Endothelial cell of umbilical vein (primary cell): Measurements from ENCODE around the gene RNLS. TPM values are rescaled to one million over a fixed set of nuclear protein-coding genes. Genes with fewer than 3 reads are reported as not detected.
A peak's percentile ranks its signal among the peaks of the same experiment; 100 is the strongest.

Experiments used
- BruUV-seq: library from RNA; stranded (reverse); fragments of 400-500 nt; replicated peaks from 2 replicates; lab custom pipeline; 2021; lab: Mats Ljungman, UMichigan
- CTCF ChIA-PET: fragments of 300-600, 350-600 bp; sonication (Branson Sonifier 250); formaldehyde crosslinking; loops from one replicate; lab custom pipeline; 2021; ENCODE audit warnings: antibody characterized with exemption, inconsistent platforms; lab: Charles Lee
- POLR2A ChIA-PET: fragments of 300-600, 350-600 bp; sonication (Branson Sonifier 250); formaldehyde crosslinking; loops from one replicate; lab custom pipeline; 2021; ENCODE audit warnings: antibody characterized with exemption, inconsistent platforms; lab: Charles Lee
- DNase-seq: peaks from one replicate; pipeline ENCODE4 v3.0.0-alpha.2; 2011; ENCODE audit warnings: low read depth, low spot score
- FAIRE-seq: peaks from 2 replicates; lab custom pipeline; 2011; peaks lifted over from hg19 to GRCh38; lab: Jason Lieb, UNC
- H2AFZ ChIP-seq: 2 replicates; pipeline ENCODE4 v1.6.0; 2012; ENCODE audit warnings: low read depth, low read length, control low read depth, inconsistent platforms
- H3K27ac ChIP-seq: 2 replicates; pipeline ENCODE4 v1.5.1; 2011; ENCODE audit warnings: low read depth, mild to moderate bottlenecking, control low read depth, low read length, moderate library complexity; ENCODE audit not compliant: insufficient read depth
- H3K27me3 ChIP-seq, 2 experiments: 2 replicates each; pipeline versions ENCODE4 v1.6.0 to v1.6.1; 2011; ENCODE audit warnings: low read length in 2 of 2, mixed read lengths in 1 of 2; ENCODE audit not compliant: control insufficient read depth in 2 of 2, insufficient read depth in 2 of 2
- H3K36me3 ChIP-seq, 2 experiments: 2 replicates in 1 of 2; 3 replicates in 1 of 2; pipeline ENCODE4 v1.5.1; 2011; ENCODE audit warnings: low read length in 2 of 2, mild to moderate bottlenecking in 1 of 2, moderate library complexity in 1 of 2; ENCODE audit not compliant: control insufficient read depth in 2 of 2, insufficient read depth in 2 of 2; ENCODE audit errors: extremely low read depth in 1 of 2
- H3K4me1 ChIP-seq: 3 replicates; pipeline ENCODE4 v1.5.1; 2011; ENCODE audit warnings: mild to moderate bottlenecking, low read length; ENCODE audit not compliant: control insufficient read depth, insufficient read depth; ENCODE audit errors: extremely low read depth
- H3K4me2 ChIP-seq: 2 replicates; pipeline ENCODE4 v1.6.1; 2011; ENCODE audit warnings: low read length, control low read depth, mixed read lengths; ENCODE audit not compliant: insufficient read depth
- H3K4me3 ChIP-seq, 3 experiments: fragments of 200-600 bp in 1 of 3; sonication (generic), shearing (Covaris generic) in 1 of 3; replicated peaks in 1 of 3; 2 replicates each; pipeline ENCODE4 v1.5.1; 2011 to 2016; ENCODE audit warnings: control low read depth in 3 of 3, low read length in 3 of 3, mild to moderate bottlenecking in 2 of 3, inconsistent platforms in 1 of 3, low read depth in 1 of 3, moderate library complexity in 1 of 3; ENCODE audit not compliant: insufficient read depth in 1 of 3
- H3K79me2 ChIP-seq: 2 replicates; pipeline ENCODE4 v1.6.0; 2012; ENCODE audit warnings: low read length, inconsistent platforms; ENCODE audit not compliant: control insufficient read depth, insufficient read depth
- H3K9ac ChIP-seq: replicated peaks from 2 replicates; pipeline ENCODE3; 2011; ENCODE audit warnings: low read length, control low read depth; ENCODE audit not compliant: insufficient read depth; ENCODE audit errors: extremely low read depth
- H3K9me1 ChIP-seq: replicated peaks from 3 replicates; pipeline ENCODE4 v1.6.0; 2011; ENCODE audit warnings: mild to moderate bottlenecking, low read length; ENCODE audit not compliant: control insufficient read depth, insufficient read depth; ENCODE audit errors: extremely low read depth
- H3K9me3 ChIP-seq: replicated peaks from 2 replicates; pipeline ENCODE4 v1.5.1; 2012; ENCODE audit warnings: low read length, inconsistent platforms; ENCODE audit not compliant: control insufficient read depth, insufficient read depth
- H4K20me1 ChIP-seq: replicated peaks from 2 replicates; pipeline ENCODE3; 2011; ENCODE audit warnings: mild to moderate bottlenecking, low read length; ENCODE audit not compliant: control insufficient read depth, insufficient read depth; ENCODE audit errors: extremely low read depth
- CTCF ChIP-seq, 2 donors: IDR thresholded peaks; 1 replicate in 1 of 2; 2 replicates in 1 of 2; pipeline ENCODE4 v1.5.1; 2011; ENCODE audit warnings: low read length in 2 of 2, mild to moderate bottlenecking in 2 of 2, moderate library complexity in 2 of 2, control low read depth in 1 of 2, inconsistent platforms in 1 of 2, low read depth in 1 of 2; ENCODE audit not compliant: insufficient read depth in 1 of 2; ENCODE audit errors: extremely low read depth in 1 of 2
- EZH2 ChIP-seq: IDR thresholded peaks from 2 replicates; pipeline ENCODE4 v1.6.1; 2012; ENCODE audit warnings: borderline replicate concordance, low read depth, mild to moderate bottlenecking, moderate library complexity, low read length, inconsistent platforms; ENCODE audit not compliant: severe bottlenecking
- JUN ChIP-seq: IDR thresholded peaks from 2 replicates; pipeline ENCODE4 v1.6.1; 2011; ENCODE audit warnings: borderline replicate concordance, low read depth; ENCODE audit not compliant: insufficient read length, insufficient read depth
- MYC ChIP-seq: IDR thresholded peaks from one replicate; pipeline ENCODE4 v1.6.1; 2011; ENCODE audit warnings: mild to moderate bottlenecking, low read depth, low read length
- POLR2AphosphoS5 ChIP-seq: IDR thresholded peaks from 2 replicates; pipeline ENCODE4 v1.6.1; 2012; ENCODE audit warnings: low read depth, mild to moderate bottlenecking, control low read depth, low read length, moderate library complexity; ENCODE audit not compliant: insufficient read depth
- dilution Hi-C: fragments of 300-500 bp; cut with MboI; formaldehyde crosslinking; loops from one replicate; pipeline ENCODE4 v1.15.0; 2019; ENCODE audit warnings: low sequenced_read_pairs; ENCODE audit not compliant: extremely low pct_ligation_motif_present
- intact Hi-C: fragments of 100-400 bp; cut with micrococcal nuclease; formaldehyde crosslinking; loops from one replicate; pipeline ENCODE4 v1.10.0; 2022
- polyA plus RNA-seq, 4 experiments: library from polyadenylated mRNA; depleted of rRNA in 3 of 4; stranded (reverse) in 3 of 4; unstranded in 1 of 4; fragments of >200 nt; gene quantifications; 2 replicates each; pipeline versions ENCODE4 v1.2.1 to v1.2.3, GENCODE V29; 2011 to 2012; ENCODE audit warnings: missing spikeins in 1 of 4
- total RNA-seq: library from RNA; stranded (reverse); gene quantifications from 2 replicates; pipeline ENCODE4 v1.2.3, GENCODE V29; 2021

RNLS gene
- total and polyA plus RNA-seq, 2 donors (not counting 3 experiments of a cell fraction or from before 2014, with no cell fraction given) = 2.5 to 4.6 TPM

DNA sequence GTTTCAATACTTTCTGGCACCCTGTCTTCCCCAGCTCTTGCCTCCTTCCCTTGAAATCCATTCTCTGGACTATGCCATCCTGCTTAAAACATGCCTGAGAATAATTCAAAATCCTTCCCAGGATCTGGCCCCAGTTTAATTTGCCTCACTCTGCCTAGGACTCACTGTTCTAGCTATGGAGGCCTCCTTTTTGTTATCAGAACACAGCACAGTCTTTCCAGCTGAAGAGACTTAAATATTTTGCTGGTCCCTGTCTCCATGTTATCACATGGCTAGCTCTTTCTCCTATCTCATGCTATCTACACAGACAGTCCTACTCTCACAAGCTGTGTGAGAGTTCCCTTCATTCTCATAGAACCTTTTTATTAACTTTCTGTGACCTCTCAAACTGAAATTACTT is 194.8 kb downstream of the RNLS start:
- Histone ChIP-seq H4K20me1 (no peaks in the 10 kb centered on the region), H3K27ac (no peak overlapping the region), H3K4me1 (peaks cover 6% of the 10 kb centered on the region), H3K27me3 (no peaks in the 10 kb centered on the region), H3K9me3 (no peaks in the 10 kb centered on the region), H3K36me3 (no peaks in the 10 kb centered on the region), H3K4me2 (no peak overlapping the region), H3K9ac (no peak overlapping the region), H3K79me2 (no peaks in the 10 kb centered on the region), H3K4me3 (no peak overlapping the region), H3K9me1 (no peaks in the 10 kb centered on the region), H2AFZ (no peak overlapping the region)
- dilution Hi-C loops (no loop called here), intact Hi-C loops (loop anchor here (5.0 to 10.0 kb wide), 2 partner anchors 424 to 471 kb away; no protein-coding TSS in a partner anchor)
- FAIRE-seq (no peak), DNase-seq (no peak)
- TF ChIP-seq JUN = no peak
- CTCF ChIA-PET = interaction anchor here (0.8 to 5.5 kb wide), 32 partner anchors 10 to 855 kb away, joined by 3 to 178 read pairs (median 5); partner anchors contain the start of genes KLLN and PTEN
- no TSS peak for BruUV-seq
- POLR2A ChIA-PET = interaction anchor here (2.2 kb wide), 1 partner anchor 526 kb away, joined by 17 read pairs; the partner anchor contains the start of genes KLLN and PTEN

DNA sequence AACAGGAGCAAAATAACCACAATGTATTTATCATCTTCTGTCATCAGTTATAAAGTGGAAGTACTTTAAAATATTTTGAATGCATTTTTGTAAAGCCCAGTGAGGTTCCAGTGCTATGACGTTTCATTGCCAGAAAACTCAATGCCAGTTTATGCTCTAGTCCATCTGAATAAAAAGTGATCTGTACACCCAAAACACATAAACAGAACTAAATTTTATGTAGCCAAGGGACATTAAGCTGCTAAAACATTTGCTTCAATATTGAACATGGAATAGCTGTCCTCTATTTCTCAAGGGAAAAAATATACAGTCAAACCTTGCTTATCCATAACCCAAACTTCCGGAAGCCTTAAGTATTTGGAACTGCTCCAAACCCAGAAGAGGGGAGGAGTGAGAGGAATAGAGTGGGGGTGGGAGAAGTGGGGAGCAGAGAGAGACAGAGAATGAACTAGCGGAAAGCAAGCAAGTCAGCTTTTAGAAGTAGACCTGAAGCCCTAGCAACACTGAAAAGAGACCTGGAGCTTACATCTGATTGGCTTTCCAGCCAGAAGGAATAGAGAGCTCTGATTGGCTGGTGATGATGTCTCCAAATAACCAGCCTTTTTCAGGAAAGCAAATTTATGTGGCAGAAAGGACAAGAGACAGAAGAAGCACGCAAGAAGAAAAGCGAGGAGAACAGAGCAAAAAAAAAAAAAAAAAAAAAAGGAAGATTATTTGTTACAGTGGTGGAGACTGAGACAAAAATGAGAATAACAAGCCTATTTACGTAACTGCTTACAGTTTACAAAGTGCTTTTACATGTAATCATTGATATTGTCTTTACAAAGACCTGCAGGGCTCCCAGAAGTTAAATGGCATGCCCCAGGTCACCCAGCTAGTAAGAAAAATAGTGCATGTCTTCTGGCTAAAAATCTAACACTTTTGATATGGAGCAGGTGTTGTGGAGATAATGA is 196.0 kb downstream of the RNLS start:
- DNase-seq (peak; percentile 88), FAIRE-seq (peak; percentile 78)
- TF ChIP-seq EZH2 = no peak
- no peak for TF ChIP-seq POLR2AphosphoS5
- no peak for TF ChIP-seq CTCF (IDR thresholded peaks at IDR 0.05; ENCODE audit: extremely low read depth in 1 of 2, insufficient read depth in 1 of 2, low read depth in 1 of 2, low read length in 2 of 2)
- TF ChIP-seq MYC = no peak
- TF ChIP-seq JUN = no peak
- H4K20me1 ChIP-seq = no peaks in the 10 kb centered on the region
- no peaks in the 10 kb centered on the region for H3K36me3 ChIP-seq
- no peaks in the 10 kb centered on the region for H3K9me3 ChIP-seq
- no peak overlapping the region for H3K9ac ChIP-seq
- H3K4me1 ChIP-seq = peaks cover 6% of the 10 kb centered on the region
- ChIA-PET CTCF (interaction anchor here (0.7 to 5.5 kb wide), 15 partner anchors 9 to 569 kb away, joined by 3 to 178 read pairs (median 4); partner anchors contain the start of genes ATAD1, KLLN, PTEN and RNLS), POLR2A (interaction anchor here (0.7 kb wide), 1 partner anchor 346 kb away, joined by 4 read pairs; no protein-coding TSS in a partner anchor)
- intact Hi-C loops (loop anchor here (1.0 to 10.0 kb wide), 4 partner anchors 422 to 731 kb away; no protein-coding TSS in a partner anchor), dilution Hi-C loops (no loop called here)
- no peak overlapping the region for H3K27ac ChIP-seq
- no peaks in the 10 kb centered on the region for H3K27me3 ChIP-seq
- H3K79me2 ChIP-seq = no peaks in the 10 kb centered on the region
- H3K4me2 ChIP-seq = peak overlapping the region; percentile 58
- H2AFZ ChIP-seq = peak overlapping the region; percentile 21
- no peaks in the 10 kb centered on the region for H3K9me1 ChIP-seq
- peak overlapping the region in 1 of 3 experiments; percentile 12 for H3K4me3 ChIP-seq
- BruUV-seq = no TSS peak
